HG03520 (cell line): Measurements from ENCODE around the gene AGO4.
"Not testable (repeated sequence)": the region's sequence is repeated elsewhere in the genome, so short reads cannot be mapped to it uniquely, and the experiment has no call there.

ENCODE experiments used
- ATAC-seq: cut with Tn5 transposase; IDR thresholded peaks from one replicate; pipeline ENCODE4 v1.9.1; 2021; ENCODE audit warnings: mild to moderate bottlenecking, moderate library complexity; ENCODE audit not compliant: unreplicated experiment

Gene AGO4

GRCh38 chr1:35810096-35810881 lies 2.5 kb downstream of the AGO4 start:
- ATAC-seq = no peak

DNA sequence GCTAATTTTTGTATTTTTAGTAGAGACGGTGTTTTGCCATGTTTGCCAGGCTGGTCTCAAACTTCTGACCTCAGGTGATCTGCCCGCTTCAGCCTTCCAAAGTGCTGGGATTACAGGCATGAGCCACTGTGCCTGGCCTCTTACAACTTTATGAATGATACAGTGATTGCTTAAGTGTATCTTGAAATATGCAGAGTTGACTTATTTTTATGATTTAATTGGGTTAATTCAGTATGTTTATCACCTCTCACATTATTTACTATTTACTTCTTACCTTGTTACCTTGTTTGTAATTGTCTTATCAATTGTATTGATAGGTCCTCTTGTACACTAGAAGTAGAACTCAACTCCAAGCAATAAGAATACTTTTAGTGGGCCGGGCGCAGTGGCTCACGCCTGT lies 4.9 kb downstream of the AGO4 start:
- ATAC-seq = not testable (repeated sequence)

- ATAC-seq = no peak
Observed at GRCh38 chr1:35825255-35825654, 17.4 kb downstream of the AGO4 start.

- no peak for ATAC-seq
Observed at GRCh38 chr1:35832276-35832905, 24.6 kb downstream of the AGO4 start.

- no peak for ATAC-seq
Observed at GRCh38 chr1:35833395-35833794, 25.6 kb downstream of the AGO4 start.

DNA sequence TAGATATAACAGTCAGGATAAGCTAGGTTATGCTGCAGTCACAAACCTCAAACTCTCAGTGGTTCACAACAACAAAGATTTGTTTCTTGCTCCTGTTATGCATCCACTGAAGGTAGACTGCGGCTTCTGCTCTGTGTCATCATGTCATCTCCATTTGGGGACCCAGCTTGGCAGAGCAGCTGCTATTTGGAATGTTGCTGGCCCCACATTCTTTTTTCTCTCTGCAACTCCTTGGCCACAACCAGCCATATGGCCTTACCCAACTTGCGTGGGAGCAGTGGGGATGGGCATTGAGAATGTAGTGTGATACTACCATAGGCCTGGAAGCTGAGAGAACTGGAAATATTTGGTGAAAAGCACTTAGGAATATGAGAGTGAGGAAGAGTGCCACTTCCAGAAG lies 26.4 kb downstream of the AGO4 start:
- ATAC-seq = no peak

- no peak for ATAC-seq
Observed at GRCh38 chr1:35835398-35835797, 27.6 kb downstream of the AGO4 start.

DNA sequence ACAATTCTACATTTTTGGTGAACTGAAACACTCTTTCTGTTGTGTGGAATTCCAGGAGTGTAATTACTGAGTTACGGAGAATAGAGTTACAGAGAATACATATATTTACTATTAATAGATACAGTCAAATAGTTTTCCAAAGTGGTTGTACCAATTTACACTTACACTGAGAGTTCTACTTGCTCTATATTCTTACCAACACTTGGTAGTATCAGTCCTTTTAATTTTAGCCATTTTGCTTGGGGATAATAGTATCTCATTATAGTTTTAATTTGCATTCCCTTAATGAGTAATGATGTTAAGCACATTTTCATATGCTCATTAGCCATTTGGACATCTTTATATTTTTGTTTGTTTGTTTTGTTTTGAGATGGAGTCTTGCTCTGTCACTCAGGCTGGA lies 28.9 kb downstream of the AGO4 start:
- no peak for ATAC-seq

DNA sequence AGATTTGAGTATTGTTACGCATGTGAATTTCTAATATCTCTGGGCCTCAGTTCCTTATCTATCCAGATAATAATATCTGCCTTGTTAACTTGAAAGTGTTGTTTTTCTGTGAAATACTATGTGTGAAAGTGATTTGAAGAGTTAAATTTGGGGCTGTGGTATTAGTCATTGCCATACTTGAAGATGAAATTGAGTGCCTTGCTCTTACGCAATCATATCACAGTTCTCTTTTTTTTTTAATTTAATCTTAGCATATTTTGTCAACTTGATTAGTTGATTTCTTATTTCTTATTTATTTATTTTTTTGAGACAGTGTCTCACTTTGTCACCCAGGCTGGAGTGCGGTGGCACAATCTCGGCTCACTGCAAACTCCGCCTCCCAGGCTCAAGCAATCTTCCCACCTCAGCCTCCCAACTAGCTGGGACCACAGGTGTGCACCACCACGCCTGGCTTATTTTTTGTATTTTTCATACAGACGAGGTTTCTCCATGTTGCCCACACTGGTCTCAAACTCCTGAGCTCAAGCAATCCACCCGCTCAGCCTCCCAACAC lies 31.0 kb downstream of the AGO4 start:
- ATAC-seq = no peak

DNA sequence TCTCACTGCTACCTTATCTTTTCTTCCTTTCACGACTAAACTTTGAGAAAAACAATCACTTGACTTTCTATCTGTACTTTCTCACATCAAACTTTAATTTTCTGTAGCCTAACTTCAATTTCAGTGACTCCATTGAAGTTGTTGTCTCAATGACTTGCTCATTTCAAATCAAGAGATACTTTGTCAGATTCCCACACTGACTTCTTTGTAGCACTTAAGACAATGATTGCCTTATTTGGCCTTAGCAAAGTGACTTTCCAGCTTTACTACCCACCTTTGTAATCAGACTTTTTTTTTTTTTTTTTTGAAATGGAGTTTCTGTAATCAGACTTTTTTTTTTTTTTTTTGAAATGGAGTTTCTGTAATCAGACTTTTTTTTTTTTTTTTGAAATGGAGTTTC lies 37.0 kb downstream of the AGO4 start:
- ATAC-seq = no peak

- ATAC-seq = no peak
Observed at GRCh38 chr1:35845766-35846165, 38.0 kb downstream of the AGO4 start.

- no peak for ATAC-seq
Observed at GRCh38 chr1:35847935-35848565, 40.2 kb downstream of the AGO4 start.

DNA sequence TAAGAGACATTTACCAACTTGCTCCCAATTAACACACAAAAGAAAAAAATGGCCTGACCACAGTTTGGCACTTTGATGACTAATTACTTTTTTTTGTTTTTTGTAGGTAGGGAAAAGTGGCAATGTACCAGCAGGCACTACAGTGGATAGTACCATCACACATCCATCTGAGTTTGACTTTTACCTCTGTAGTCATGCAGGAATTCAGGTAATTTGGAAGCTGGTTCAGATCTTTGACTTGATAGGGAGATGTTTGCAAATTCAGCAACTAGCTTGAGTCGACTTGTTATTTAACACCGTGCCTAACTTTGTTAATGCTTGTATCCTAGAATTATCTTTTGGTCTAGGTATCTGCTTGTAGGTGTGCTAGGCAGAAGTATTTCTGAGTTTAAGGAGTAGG lies 42.2 kb downstream of the AGO4 start:
- ATAC-seq = no peak

- no peak for ATAC-seq
Observed at GRCh38 chr1:35850716-35851115, 42.9 kb downstream of the AGO4 start.

DNA sequence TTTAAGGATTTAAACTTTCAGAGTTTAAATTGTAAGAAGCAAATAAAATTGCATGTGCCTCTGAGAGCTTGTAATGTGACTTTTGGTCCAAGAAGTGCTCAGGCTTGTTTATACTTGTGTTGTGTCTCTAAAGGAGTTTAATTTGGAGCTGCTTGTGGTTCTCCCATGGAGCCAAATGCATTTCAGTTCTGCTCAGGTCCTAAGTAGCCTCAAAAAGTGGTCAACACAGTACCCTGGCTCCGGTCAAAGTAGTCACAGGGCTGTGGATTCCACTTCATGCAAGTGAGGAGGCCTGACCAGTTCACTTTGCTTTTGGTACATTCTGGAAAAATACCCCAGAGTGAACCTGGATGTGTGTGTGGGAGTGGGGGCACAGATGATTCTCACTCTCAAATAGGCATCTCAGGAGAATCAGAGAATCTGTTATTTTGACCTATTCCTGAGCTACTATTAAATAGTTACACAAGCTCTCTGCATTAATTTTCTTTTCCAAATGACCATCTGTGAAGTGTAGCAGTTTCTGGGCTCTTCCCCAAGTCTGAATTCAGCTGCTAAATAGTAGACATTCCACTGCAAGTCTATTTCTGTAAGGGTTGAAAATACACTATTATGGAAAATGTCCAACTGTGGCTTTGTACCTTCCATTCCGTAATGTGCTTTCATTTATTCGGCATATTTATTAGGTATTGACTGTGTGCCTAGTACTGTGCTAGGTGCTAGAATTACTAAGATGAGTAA lies 43.5 kb downstream of the AGO4 start:
- no peak for ATAC-seq

DNA sequence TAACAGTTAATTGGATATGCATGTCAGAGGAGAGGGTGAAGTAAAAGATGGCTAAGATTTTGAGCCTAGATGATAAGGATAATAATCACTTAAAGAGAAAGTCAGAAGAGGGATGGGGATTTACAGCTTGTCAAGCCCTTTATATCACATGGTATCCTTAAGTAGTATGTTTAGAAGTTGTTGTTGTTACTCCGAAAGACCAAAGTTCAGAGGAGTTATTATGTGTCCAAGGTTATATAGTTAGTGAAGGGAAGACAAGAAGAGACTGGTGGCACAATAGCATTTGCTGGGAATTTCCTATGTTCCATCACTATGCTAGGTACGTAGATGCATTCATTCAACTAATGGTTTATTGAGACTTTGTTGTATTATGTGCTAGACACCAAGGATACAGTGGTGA lies 44.4 kb downstream of the AGO4 start:
- ATAC-seq = no peak

- ATAC-seq = no peak
Observed at GRCh38 chr1:35854989-35855700, 47.3 kb downstream of the AGO4 start.

GRCh38 chr1:35856964-35857363 lies 49.1 kb downstream of the AGO4 start:
- no peak for ATAC-seq

- ATAC-seq = no peak
Observed at GRCh38 chr1:35857830-35858229, 50.0 kb downstream of the AGO4 start.

DNA sequence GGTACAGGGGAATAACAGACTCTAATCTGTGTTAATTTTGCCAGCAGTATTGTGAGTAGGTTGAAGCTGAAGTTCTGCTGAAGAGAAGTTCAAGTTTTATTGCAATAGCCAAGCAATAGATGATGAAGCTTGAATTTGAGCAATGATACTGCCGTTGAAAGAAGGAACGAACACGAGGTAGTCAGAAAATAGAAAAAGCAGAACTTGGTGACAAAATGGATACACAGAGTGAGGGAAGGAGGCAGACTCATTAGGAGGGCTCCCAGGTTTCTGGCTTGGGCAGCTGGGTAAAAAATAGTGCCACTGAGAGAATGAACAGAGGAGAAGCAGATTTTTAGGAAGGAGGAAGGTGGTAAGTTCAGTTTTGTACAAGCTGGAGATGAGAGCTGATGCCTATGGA lies 52.9 kb downstream of the AGO4 start:
- ATAC-seq = no peak

DNA sequence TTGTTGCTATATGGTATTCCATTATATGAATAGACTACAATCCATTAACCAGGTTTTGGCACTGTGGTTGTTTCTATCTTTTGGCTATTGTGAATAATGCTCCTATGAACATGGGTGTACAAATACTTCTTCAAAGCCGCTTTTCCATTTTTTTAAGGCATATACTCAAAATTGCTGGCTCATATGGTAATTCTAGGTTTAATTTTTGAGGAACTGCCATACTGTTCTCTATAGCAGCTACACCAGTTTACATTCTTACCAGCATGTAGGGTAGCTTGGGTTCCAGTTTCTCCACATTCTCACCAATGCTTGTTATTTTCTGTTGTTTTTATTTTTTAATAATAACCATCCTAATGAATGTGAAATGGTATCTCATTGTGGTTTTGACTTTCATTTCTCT lies 55.3 kb downstream of the AGO4 start:
- no peak for ATAC-seq
